Gastrocnemius medialis (tissue), 4 donors: ENCODE results near the gene RPA3.

Experiments used
- CTCF ChIP-seq, 5 experiments: fragments of 450-650 bp in 3 of 5; fragments of 200-600 bp in 2 of 5; sonication (generic) in 2 of 5; IDR thresholded peaks in 4 of 5; conservative IDR thresholded peaks in 1 of 5; 1 replicate in 4 of 5; 2 replicates in 1 of 5; pipeline ENCODE4 v1.5.1; 2016 to 2019; ENCODE audit warnings: antibody characterized with exemption in 5 of 5, mild to moderate bottlenecking in 3 of 5, moderate library complexity in 3 of 5
- POLR2A ChIP-seq, 2 donors: fragments of 450-650 bp; IDR thresholded peaks; one replicate each; pipeline ENCODE4 v1.6.1; 2017; ENCODE audit warnings: antibody characterized with exemption in 2 of 2, mild to moderate bottlenecking in 2 of 2, moderate library complexity in 2 of 2

- TF ChIP-seq CTCF (IDR thresholded peaks at IDR 0.05 in 4 of 5, conservative IDR thresholded peaks at IDR 0.05 in 1 of 5), result no peak
- no peak for TF ChIP-seq POLR2A (IDR thresholded peaks at IDR 0.05)
Measured at GRCh38 chr7:7671361-7671760, 47.0 kb downstream of the RPA3 start.
